ENCODE results near the gene TPP1. TPM values are rescaled to one million over a fixed set of nuclear protein-coding genes. Genes with fewer than 3 reads are reported as not detected.

The TPP1 gene
- total and polyA plus RNA-seq, 2 donors (not counting 1 experiment from before 2014, with no cell fraction given): 127 to 136 TPM

DNA sequence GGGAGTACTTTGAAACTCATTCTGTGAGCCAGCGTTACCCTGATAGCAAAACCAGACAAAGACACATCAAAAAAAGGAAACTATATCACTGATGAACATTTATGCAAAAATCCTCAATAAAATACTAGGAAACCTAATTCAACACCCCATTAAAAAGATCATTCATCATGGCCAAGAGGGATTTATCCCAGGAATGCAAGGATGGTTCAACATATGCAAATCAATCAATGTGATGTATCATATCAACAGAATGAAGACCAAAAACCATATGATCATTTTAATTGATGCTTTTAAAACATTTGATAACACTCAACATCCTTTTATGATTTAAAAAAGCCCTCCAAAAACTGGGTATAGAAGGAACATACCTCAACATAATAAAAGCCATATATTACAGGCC is 35.6 kb downstream of the TPP1 start:
- no peak overlapping the region for H3K9ac ChIP-seq (ENCODE audit: insufficient read depth, low read length)
- H3K36me3 ChIP-seq (ENCODE audit: control insufficient read depth, insufficient read depth, low read length): no peaks in the 10 kb centered on the region
- H3K4me3 ChIP-seq (replicated peaks in 1 of 4; ENCODE audit: control extremely low read depth in 1 of 4, insufficient read depth in 1 of 4, low read depth in 3 of 4, low read length in 4 of 4): no peak overlapping the region
- H2AFZ ChIP-seq (ENCODE audit: low read length): no peak overlapping the region
- H3K9me3 ChIP-seq (ENCODE audit: control insufficient read depth, insufficient read depth, low read depth, low read length): no peaks in the 10 kb centered on the region
- no peaks in the 10 kb centered on the region for H3K79me2 ChIP-seq (ENCODE audit: control insufficient read depth, insufficient read depth, low read length)
- DNase-seq (ENCODE audit: low read depth in 2 of 2): no peak
- H3K4me2 ChIP-seq (ENCODE audit: extremely low read depth, insufficient read depth, low read length): no peak overlapping the region
- H4K20me1 ChIP-seq (ENCODE audit: control insufficient read depth, extremely low read depth, insufficient read depth, low read length): no peaks in the 10 kb centered on the region
- H3K4me1 ChIP-seq (ENCODE audit: control insufficient read depth, extremely low read depth, insufficient read depth, low read length): no peaks in the 10 kb centered on the region
- no peaks in the 10 kb centered on the region for H3K27me3 ChIP-seq (ENCODE audit: control insufficient read depth, insufficient read depth, low read length)
- no peak overlapping the region for H3K27ac ChIP-seq (ENCODE audit: insufficient read depth, low read length)
- no peak for TF ChIP-seq EZH2 (IDR thresholded peaks at IDR 0.05; ENCODE audit: low read length, missing control alignments)
- no peak for TF ChIP-seq CTCF (conservative IDR thresholded peaks at IDR 0.05 in 1 of 2, IDR thresholded peaks at IDR 0.05 in 1 of 2; ENCODE audit: low read depth in 1 of 2, low read length in 2 of 2)

DNA sequence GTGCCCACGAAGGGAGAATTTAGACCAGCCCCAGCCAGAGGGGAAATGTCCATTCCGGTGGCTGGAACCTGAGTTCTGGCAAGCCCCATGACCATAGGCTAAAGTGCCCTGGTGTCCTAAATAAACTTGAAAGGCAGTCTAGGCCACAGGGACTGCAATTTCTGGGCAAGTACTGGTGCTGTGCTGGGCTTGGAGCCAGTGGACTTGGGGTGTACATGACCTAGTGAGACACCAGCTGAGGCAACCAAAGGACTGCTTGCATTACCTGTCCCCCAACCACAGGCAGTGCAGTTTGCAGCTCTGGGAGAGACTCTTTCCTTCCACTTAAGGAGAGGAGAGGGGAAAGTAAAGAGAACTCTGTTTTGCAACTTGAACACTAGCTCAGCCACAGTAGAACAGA is 39.5 kb downstream of the TPP1 start:
- H3K27me3 ChIP-seq (ENCODE audit: control insufficient read depth, insufficient read depth, low read length): no peaks in the 10 kb centered on the region
- H3K9ac ChIP-seq (ENCODE audit: insufficient read depth, low read length): no peak overlapping the region
- H3K4me1 ChIP-seq (ENCODE audit: control insufficient read depth, extremely low read depth, insufficient read depth, low read length): peaks cover 3% of the 10 kb centered on the region
- H4K20me1 ChIP-seq (ENCODE audit: control insufficient read depth, extremely low read depth, insufficient read depth, low read length): no peaks in the 10 kb centered on the region
- H3K4me3 ChIP-seq (replicated peaks in 1 of 4; ENCODE audit: control extremely low read depth in 1 of 4, insufficient read depth in 1 of 4, low read depth in 3 of 4, low read length in 4 of 4): no peak overlapping the region
- no peak for TF ChIP-seq EZH2 (IDR thresholded peaks at IDR 0.05; ENCODE audit: low read length, missing control alignments)
- TF ChIP-seq CTCF (conservative IDR thresholded peaks at IDR 0.05 in 1 of 2, IDR thresholded peaks at IDR 0.05 in 1 of 2; ENCODE audit: low read depth in 1 of 2, low read length in 2 of 2): no peak
- no peak overlapping the region for H2AFZ ChIP-seq (ENCODE audit: low read length)
- H3K4me2 ChIP-seq (ENCODE audit: extremely low read depth, insufficient read depth, low read length): no peak overlapping the region
- H3K9me3 ChIP-seq (ENCODE audit: control insufficient read depth, insufficient read depth, low read depth, low read length): no peaks in the 10 kb centered on the region
- no peak overlapping the region for H3K27ac ChIP-seq (ENCODE audit: insufficient read depth, low read length)
- no peak for DNase-seq (ENCODE audit: low read depth in 2 of 2)
- no peaks in the 10 kb centered on the region for H3K36me3 ChIP-seq (ENCODE audit: control insufficient read depth, insufficient read depth, low read length)
- H3K79me2 ChIP-seq (ENCODE audit: control insufficient read depth, insufficient read depth, low read length): no peaks in the 10 kb centered on the region

DNA sequence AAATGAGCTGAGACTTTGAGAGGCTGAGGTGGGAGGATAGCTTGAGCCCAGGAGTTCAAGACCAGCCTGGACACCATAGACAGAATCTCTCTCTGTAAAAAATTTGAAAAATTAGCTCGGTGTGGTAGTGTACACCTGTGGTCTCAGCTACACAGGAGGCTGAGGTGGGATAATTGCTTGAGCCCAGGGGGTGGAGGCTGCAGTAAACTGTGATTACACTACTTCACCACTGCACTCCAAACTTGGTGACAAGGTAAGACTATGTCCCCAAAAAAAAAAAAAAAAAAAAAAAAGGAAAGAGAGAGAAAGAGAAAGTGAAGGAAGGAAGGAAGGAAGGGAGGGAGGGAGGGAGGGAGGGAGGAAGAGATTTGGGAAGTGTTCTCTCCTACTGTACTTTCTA is 41.1 kb downstream of the TPP1 start:
- Histone ChIP-seq H3K36me3 (ENCODE audit: control insufficient read depth, insufficient read depth, low read length) (no peaks in the 10 kb centered on the region), H3K79me2 (ENCODE audit: control insufficient read depth, insufficient read depth, low read length) (no peaks in the 10 kb centered on the region), H2AFZ (ENCODE audit: low read length) (no peak overlapping the region), H3K27ac (ENCODE audit: insufficient read depth, low read length) (no peak overlapping the region), H3K4me1 (ENCODE audit: control insufficient read depth, extremely low read depth, insufficient read depth, low read length) (peaks cover 3% of the 10 kb centered on the region), H3K9me3 (ENCODE audit: control insufficient read depth, insufficient read depth, low read depth, low read length) (no peaks in the 10 kb centered on the region), H3K9ac (ENCODE audit: insufficient read depth, low read length) (no peak overlapping the region), H3K4me2 (ENCODE audit: extremely low read depth, insufficient read depth, low read length) (no peak overlapping the region), H3K4me3 (replicated peaks in 1 of 4; ENCODE audit: control extremely low read depth in 1 of 4, insufficient read depth in 1 of 4, low read depth in 3 of 4, low read length in 4 of 4) (no peak overlapping the region), H4K20me1 (ENCODE audit: control insufficient read depth, extremely low read depth, insufficient read depth, low read length) (no peaks in the 10 kb centered on the region), H3K27me3 (ENCODE audit: control insufficient read depth, insufficient read depth, low read length) (no peaks in the 10 kb centered on the region)
- TF ChIP-seq EZH2 (IDR thresholded peaks at IDR 0.05; ENCODE audit: low read length, missing control alignments) (no peak), CTCF (conservative IDR thresholded peaks at IDR 0.05 in 1 of 2, IDR thresholded peaks at IDR 0.05 in 1 of 2; ENCODE audit: low read depth in 1 of 2, low read length in 2 of 2) (no peak)
- no peak for DNase-seq (ENCODE audit: low read depth in 2 of 2)
